ENCODE data around the gene FAM234A.

Gene FAM234A

GRCh38 chr16:281660-282255, 47.1 kb downstream of the FAM234A start:
- DNase-seq (ENCODE audit: low read depth in 3 of 3) = no peak

DNA sequence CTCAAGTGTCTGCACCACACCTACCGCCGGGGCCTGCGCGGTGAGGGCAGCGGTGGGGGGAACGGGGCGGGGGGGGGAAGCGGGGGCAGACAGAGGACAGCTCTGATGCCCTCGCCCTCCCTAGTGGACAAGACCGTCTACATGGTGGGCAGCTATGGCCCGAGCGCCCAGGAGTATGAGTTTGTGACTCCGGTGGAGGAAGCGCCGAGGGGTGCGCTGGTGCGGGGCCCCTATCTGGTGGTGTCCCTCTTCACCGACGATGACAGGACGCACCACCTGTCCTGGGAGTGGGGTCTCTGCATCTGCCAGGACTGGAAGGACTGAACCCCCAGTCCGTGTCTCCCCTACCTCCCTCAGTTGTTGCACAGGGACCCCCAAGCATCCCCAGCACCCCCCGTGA, 47.9 kb downstream of the FAM234A start:
- DNase-seq (ENCODE audit: low read depth in 3 of 3) = no peak

DNA sequence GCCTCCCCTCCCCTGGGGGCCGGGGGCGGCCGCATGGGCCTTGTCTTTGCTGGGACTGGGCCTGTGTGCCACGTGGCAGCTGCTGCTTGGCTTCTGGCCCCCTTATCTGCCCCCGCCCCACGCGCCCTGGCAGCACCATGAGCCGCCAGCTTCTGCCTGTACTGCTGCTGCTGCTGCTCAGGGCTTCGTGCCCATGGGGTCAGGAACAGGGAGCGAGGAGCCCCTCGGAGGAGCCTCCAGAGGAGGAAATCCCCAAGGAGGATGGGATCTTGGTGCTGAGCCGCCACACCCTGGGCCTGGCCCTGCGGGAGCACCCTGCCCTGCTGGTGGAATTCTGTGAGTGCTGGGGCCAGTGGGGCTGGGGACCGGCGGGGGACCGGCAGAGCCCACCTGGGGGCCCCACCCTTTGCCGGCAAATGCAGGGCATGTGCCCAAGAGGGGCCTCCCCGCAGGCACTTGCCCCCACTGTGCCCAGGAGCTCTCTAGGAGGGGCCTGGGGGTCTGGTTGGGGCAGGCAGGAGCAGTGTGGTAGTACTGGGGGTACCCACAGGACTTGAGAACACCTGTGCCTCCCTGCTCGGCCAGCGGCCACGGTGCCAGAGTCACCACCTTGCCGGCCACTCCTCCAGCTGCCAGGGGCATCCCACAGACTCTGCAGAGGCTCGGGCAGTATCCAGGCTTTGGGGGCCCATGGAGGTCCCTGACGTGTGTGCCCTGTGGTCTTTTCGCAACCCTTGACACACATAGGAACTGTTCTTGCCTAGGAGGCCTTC, 48.6 kb downstream of the FAM234A start, which contains the start of gene PDIA2:
PDIA2 (plus strand) TSS at position 132 of the 773 bp plus-strand sequence; CDS start at position 138, 6 bp downstream.
- no peak for DNase-seq (ENCODE audit: low read depth in 3 of 3)

- no peak for DNase-seq (ENCODE audit: low read depth in 3 of 3)
These were observed 49.8 kb downstream of the FAM234A start for GRCh38 chr16:284204-285120.

DNA sequence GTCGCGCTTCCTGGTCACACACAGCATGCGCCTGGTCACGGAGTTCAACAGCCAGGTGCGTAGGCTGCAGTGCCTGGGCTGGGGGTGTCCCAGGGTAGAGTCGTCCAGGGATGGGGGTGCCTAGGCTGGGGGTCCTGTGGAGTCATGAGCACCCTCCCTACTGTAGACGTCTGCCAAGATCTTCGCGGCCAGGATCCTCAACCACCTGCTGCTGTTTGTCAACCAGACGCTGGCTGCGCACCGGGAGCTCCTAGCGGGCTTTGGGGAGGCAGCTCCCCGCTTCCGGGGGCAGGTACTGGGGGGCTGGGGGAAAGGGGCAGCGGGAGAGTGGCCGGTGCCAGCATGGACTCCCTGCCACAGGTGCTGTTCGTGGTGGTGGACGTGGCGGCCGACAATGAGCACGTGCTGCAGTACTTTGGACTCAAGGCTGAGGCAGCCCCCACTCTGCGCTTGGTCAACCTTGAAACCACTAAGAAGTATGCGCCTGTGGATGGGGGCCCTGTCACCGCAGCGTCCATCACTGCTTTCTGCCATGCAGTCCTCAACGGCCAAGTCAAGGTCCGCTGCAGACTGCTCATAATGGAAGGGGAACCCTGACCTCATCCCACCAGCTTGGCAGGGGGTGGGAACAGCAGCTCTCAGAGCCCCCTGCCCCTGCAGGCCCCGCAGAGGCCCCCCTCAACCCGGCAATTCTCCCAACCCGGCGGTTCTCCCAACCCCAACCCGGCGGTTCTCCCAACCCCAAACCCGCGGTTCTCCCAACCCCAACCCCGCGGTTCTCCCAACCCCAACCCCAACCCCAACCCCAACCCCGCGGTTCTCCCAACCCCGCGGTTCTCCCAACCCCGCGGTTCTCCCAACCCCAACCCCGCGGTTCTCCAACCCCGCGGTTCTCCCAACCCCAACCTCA, 50.8 kb downstream of the FAM234A start:
- no peak for DNase-seq (ENCODE audit: low read depth in 3 of 3)

- DNase-seq (ENCODE audit: low read depth in 3 of 3) = no peak
These were observed 52.1 kb downstream of the FAM234A start for GRCh38 chr16:286491-287297.

- no peak for DNase-seq (ENCODE audit: low read depth in 3 of 3)
These were observed 52.7 kb downstream of the FAM234A start for GRCh38 chr16:287298-287811.

GRCh38 chr16:287981-288920, 53.6 kb downstream of the FAM234A start:
- no peak for DNase-seq (ENCODE audit: low read depth in 3 of 3)

DNA sequence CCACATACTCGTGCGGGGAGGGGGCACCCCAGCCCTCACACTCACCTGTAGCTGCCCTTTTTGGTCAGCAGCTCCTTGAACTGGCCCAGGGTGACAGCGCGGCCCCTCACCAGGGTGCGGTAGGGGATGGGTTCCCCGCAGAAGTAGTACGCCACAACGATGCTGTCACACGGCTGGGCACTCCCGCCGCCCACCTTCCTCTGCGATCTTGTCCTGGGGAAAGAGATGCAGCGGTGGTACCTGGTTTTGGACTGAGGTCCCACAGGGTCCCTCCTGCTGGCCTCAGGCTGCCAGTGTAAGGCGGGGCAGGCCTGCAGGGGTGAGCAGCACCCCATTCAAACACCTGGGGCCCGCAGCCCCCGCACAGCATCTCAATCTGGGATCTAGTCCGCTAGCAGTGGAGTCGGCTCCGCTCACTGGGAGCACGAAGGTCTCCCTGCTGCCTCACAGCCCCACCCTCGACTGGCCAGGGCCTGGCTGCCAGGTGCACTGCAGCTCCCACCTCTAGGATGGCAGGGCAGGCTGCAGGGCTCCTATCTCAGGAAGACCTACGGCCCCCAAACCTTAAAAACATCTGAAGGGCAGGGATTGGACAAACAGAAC, 54.9 kb downstream of the FAM234A start:
- DNase-seq (ENCODE audit: low read depth in 3 of 3) = no peak

DNA sequence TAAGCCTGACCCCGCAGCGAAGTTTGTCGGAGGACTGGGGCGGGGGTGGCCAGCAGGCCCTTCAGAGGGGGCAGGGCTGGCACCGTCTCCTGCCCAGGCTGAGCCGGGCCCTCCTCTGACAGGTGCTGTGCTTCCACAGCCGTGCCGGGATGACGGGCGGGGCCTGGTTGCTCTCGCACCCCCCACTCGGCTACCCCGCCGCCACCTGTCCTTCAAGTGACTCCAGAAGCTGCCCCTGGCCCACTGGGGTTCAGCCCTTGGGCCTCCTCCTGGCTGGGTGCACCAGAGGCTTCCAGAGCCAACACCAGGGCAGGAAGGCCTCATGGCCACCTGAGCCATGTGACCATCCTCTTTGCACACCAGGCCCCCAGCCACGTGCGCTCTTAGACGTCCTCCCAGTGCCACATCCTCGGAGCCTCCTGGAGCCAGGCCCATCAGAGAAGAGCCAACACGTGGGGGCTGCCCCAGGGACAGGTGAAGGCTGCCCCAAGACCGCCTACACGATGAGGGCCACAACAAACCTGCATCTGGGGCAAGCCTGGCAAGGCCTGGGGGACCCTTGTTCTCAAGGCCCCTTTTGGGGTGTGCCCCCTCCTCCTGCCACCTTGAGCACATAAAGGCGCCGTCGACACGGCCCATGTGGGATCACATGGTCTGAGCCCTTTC, 55.5 kb downstream of the FAM234A start:
- no peak for DNase-seq (ENCODE audit: low read depth in 3 of 3)

GRCh38 chr16:290681-291405, 56.2 kb downstream of the FAM234A start:
- no peak for DNase-seq (ENCODE audit: low read depth in 3 of 3)

DNA sequence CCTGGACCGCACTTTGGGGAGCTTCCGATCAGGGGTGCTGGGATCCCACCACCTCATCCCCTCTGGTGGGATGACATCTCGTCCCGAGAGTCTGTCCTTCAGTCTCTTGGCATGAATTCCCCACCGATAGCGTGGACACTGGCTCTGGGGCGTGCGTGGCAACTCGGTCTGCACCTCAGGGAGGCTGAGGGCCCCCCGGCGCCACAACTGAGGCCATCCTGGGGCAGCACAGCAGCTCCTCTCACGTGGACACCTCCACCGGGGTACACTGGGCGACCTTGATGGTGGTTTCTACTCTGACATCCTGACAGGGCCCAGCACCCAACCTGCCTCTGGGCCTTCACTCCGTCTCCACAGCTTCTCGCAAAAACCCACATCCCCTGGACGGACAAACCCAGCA, 56.9 kb downstream of the FAM234A start:
- DNase-seq (ENCODE audit: low read depth in 3 of 3) = no peak

DNA sequence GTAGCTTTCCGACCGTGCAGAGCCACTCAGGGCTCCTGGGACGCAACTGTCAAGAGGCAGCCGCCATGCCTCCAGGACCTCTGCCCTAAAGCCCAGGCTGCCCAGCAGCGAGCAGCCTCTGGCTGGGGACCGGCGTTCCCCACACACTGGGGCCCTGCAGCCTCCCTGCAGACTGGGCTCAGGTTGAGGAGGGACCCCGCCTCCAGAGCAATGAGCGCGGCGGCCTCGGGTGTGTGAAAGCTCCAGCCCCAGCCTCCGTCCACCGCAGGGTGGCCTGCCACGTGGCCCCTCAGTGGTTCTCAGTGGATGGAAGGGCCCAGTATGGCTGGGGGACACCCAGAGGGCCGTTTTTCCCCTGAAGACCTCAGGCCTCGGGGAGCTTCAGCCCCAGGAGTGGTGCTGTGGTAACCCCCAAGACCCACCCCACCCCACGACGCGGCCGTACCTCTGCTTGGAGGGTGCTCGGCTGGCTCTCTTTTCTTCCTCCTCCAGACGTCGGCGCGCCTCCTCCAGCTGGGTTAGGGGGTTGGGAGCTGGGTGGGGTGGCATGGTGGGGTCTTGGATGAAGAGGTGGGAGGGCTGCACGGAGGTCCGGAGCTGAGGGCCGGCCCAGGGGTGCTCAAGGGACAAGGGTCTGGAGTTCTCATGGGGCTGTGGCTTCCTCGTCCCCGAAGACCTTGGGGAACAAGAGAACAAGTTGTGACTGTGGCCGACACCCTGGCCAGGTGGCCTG, 58.6 kb downstream of the FAM234A start:
- DNase-seq (ENCODE audit: low read depth in 3 of 3) = no peak

GRCh38 chr16:296276-296675, 61.7 kb downstream of the FAM234A start:
- no peak for DNase-seq (ENCODE audit: low read depth in 3 of 3)

- DNase-seq (ENCODE audit: low read depth in 3 of 3) = no peak
These were observed 62.3 kb downstream of the FAM234A start for GRCh38 chr16:296806-297510.

DNA sequence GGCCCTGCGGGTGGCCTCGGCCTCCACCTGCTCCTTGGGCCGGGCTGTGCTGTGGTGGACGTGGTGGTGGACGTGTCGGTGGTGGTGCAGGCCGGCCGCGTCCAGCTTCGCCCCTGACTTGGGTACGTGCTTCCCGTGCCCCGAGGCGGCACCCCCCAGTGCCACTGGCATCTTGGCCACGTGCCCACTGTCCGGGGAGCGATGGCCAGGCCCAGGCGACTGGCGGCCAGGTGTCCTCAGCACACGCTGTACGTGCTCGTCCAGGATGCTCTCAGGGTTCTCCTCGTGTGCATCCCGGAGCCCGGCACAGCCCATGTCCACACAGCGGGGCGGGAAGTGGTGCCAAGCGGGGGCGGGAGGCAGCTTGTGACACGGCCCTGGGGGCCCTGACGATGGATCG, 63.2 kb downstream of the FAM234A start:
- no peak for DNase-seq (ENCODE audit: low read depth in 3 of 3)

All from stimulated activated CD4-positive, alpha-beta T cell treated with anti-CD3 and anti-CD28 coated beads, TNF-alpha, amount 100 ng/mL, for 48 hours (primary cell).